ENCODE results near the gene DNAAF5. TPM values are rescaled to one million over a fixed set of nuclear protein-coding genes. Genes with fewer than 3 reads are reported as not detected.
"Not testable (repeated sequence)": the region's sequence is repeated elsewhere in the genome, so short reads cannot be mapped to it uniquely, and the experiment has no call there.

Gene DNAAF5
- total RNA-seq, 1 donor from 2014 or later: 12.1 TPM

GRCh38 chr7:729140-730000 lies 2.9 kb downstream of the DNAAF5 start:
- no peak for DNase-seq (ENCODE audit: low read depth in 2 of 2)

- DNase-seq (ENCODE audit: low read depth in 2 of 2): peak; percentile 28 to 43
Measured at GRCh38 chr7:730501-731439, 4.3 kb downstream of the DNAAF5 start.

- DNase-seq (ENCODE audit: low read depth in 2 of 2): no peak
Measured at GRCh38 chr7:731440-732085, 5.1 kb downstream of the DNAAF5 start.

GRCh38 chr7:732094-732541 lies 5.6 kb downstream of the DNAAF5 start:
- DNase-seq (ENCODE audit: low read depth in 2 of 2): peak; percentile 54 to 91

DNA sequence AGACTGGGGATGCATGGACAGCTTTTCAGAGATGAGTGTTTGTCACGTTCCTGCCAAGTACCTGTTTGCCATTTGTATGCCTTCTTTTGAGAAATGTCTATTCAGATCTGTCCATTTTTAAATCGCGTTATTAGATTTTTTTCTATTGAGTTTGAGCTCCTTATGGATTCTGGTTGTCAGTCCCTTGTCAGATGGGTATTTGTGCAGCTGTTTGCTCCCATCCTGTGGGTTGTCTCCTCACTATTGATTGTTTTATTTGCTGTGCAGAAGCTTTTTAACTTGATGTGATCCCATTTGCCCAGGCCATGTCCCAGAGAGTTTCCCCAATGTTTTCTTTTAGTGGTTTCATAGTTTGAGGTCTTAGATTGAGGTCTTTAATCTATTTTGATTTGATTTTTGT lies 6.1 kb downstream of the DNAAF5 start:
- no peak for DNase-seq (ENCODE audit: low read depth in 2 of 2)

DNA sequence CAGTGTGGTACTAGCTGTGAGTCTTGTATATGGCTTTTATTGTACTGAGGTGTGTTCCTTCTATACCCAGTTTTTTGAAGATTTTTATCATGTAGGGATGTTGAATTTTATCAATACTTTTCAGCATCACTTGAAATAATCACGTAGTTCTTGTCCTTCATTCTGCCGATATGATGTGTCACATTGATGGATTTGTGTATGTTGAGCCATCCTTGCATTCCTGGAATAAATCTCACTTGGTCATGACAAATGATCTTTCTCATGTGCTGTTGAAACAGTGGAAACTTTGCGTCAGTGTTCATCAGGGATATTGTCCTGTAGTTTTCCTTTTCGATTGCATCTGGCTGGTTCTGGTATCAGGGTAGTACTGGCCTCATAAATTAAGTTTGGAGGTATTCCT lies 7.7 kb downstream of the DNAAF5 start:
- no peak for DNase-seq (ENCODE audit: low read depth in 2 of 2)

GRCh38 chr7:734808-735207 lies 8.3 kb downstream of the DNAAF5 start:
- no peak for DNase-seq (ENCODE audit: low read depth in 2 of 2)

DNA sequence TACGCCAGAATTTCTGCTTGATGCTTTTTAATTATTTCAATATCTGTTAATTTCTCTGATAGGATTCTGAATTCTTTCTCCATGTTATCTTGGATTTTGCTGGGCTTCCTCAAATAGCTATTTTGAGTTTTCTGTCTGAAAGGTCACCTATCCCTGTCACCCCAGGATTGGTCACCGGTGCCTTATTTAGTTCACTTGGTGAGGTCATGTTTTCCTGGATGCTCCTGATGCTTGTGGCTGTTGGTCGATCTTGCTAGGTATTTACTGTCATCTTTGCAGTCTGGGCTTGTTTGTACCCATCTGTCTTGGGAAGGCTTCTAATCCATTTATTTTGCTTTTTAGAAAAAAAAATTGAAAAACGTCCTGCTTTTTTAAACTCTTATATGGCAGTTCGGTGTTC lies 11.7 kb downstream of the DNAAF5 start:
- DNase-seq (ENCODE audit: low read depth in 2 of 2): no peak

GRCh38 chr7:738723-739454 lies 12.4 kb downstream of the DNAAF5 start:
- DNase-seq (ENCODE audit: low read depth in 2 of 2): no peak

DNA sequence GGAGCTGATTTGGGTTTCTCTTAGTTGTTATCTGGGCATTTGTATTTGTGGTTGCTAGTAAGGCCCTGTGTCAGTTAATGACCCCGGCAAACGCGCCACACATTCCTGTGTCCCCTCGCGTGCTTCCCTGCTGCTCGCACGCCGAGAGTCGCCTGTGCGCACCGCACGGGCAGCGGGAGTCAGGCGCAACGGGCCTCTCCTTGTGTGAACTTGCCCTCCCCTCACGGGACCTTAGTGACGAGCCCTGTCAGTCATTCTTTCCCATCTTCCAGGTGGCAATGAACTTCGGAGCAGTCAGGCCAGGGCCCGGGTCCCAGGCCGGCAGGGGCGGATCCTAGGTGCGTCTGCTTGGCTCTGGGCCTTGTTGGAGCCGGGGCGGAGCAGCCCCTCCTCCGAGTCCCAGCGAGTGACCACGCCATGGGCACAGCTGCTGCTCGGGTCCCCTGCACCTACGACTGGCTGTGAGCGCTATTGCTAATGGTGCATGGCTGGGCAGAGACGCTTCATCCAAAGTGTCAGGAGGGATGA lies 13.0 kb downstream of the DNAAF5 start:
- DNase-seq (ENCODE audit: low read depth in 2 of 2): no peak

DNA sequence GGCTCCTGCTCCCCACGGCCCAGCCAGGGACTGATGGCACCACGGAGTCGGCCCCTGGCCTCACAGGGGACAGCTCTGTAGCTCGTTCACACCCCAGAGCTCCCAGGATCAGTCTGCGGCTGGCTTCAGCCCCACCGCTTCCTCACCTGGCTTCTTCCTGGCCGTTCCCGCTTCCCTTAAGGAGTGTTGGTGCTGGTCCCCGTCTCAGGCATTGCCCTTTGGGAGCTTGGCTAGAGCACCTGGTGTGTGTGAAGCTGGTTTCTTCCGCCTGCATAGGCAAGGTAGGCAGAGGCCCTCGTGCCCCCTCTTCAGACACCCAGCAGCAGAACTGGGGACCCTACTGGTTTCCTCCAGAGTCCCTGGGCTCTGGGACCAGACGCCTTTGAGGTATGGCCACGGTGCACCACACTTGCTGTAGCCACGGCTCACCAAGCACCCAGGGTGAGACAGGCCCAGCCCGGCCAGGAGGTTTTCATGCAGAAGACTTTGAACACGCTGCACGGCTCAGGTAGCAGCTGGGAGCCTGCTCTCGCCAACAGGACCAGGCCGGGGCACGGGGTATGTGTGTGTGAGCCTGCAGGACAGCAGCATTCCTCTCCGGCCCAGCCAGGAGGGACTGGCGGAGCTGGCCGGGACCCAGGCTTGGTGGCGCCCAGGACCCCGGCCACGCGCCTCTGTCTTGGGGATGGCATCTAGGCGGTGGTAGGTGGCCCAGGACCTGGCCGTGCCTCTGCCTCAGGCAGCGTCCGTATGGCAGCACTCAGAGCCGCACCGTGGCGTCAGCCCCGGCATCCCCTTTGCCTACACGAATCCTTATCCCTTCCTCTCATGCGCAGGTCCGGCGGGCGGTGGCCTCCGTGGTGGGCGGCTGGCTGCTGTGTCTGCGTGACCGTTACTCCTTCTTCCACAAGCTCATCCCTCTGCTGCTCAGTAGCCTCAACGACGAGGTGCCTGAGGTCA lies 13.8 kb downstream of the DNAAF5 start:
- no peak for DNase-seq (ENCODE audit: low read depth in 2 of 2)

DNA sequence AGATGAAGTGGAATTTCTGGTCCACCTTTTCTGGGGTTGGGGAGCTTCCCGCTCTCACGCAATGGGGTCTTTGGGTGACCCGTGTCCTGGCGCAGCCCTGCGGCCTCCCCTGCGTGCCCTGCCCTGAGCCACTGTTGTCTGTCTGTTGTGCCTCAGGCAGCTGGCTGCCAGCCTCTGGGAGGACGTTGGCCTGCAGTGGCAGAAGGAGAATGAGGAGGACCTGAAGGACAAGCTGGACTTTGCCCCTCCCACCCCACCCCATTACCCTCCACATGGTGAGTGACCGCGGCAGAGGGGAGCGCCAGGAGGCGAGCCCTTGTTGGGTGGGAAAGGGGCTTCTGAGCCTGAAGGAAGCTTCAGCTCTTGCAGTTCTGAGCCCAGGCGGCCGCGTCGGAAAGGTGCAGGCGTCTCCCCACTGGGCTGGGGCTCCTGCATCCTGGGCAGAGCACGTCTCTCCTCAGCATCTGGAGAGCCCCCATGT lies 14.7 kb downstream of the DNAAF5 start:
- DNase-seq (ENCODE audit: low read depth in 2 of 2): no peak

- DNase-seq (ENCODE audit: low read depth in 2 of 2): no peak
Measured at GRCh38 chr7:741850-742249, 15.4 kb downstream of the DNAAF5 start.

- DNase-seq (ENCODE audit: low read depth in 2 of 2): no peak
Measured at GRCh38 chr7:742791-743190, 16.3 kb downstream of the DNAAF5 start.

DNA sequence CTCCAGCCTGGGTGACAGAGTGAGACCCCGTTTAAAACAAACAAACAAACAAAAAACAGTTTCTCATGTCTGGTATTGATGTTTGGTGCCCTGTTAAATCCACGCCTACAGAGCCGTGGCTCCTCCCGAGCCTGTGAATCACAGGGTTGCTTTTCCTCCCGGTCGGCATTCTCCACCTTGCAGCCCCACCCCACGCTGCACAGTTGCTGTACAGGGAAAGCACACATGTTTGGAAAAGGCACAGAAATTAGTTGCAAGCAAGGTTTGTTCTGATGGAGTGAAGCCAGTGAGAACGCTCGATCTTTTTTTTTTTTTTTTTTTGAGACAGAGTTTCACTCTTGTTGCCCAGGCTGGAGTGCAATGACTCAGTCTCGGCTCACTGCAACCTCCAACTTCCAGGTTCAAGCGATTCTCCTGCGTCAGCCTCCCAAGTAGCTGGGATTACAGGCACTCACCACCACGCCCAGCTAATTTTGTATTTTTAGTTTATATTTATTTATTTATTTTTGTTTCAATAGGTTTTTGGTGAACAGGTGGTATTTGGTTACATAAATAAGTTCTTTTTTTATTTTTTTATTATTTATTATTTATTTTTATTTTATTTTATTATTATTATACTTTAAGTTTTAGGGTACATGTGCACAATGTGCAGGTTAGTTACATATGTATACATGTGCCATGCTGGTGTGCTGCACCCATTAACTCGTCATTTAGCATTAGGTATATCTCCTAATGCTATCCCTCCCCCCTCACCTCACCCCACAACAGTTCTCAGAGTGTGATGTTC lies 17.0 kb downstream of the DNAAF5 start:
- peak in 1 of 2 donors; percentile 51 for DNase-seq (ENCODE audit: low read depth in 2 of 2)

DNA sequence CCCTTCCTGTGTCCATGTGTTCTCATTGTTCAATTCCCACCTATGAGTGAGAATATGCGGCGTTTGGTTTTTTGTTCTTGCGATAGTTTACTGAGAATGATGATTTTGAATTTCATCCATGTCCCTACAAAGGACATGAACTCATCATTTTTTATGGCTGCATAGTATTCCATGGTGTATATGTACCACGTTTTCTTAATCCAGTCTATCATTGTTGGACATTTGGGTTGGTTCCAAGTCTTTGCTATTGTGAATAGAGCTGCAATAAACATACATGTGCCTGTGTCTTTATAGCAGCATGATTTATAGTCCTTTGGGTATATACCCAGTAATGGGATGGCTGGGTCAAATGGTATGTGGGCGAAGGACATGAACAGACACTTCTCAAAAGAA lies 17.6 kb downstream of the DNAAF5 start:
- not testable (repeated sequence) for DNase-seq (ENCODE audit: low read depth in 2 of 2)

- no peak for DNase-seq (ENCODE audit: low read depth in 2 of 2)
Measured at GRCh38 chr7:744854-745430, 18.4 kb downstream of the DNAAF5 start.

DNA sequence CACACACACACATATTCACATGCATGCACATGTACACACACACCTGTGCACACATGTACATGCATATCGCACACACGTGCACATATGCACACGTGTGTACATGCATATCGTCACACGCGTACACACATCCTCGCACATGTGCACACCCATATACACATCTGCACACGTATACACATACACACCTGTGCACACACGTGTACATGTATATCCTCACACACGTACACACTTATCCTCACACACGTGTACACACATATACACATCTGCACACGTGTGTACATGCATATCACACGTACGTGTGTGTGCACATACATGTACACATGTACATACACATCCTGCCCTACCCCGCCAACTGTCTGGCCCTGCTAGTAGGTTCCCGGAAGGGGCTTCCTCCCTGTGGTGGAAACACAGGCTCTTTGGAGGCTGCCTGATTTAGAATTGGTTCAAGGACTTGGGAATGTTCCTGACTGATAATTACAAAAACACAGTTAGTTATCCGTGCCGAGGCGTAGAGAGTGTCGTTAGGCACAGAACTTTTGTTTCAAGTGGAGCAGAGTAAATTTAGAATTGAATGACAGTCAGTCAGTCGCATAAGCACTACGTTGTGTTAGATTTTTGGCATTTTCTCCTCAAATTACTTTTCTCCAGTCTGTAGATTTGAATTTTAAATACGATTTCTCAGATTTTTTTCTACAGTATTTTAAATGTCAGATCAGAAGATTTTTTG lies 19.1 kb downstream of the DNAAF5 start:
- DNase-seq (ENCODE audit: low read depth in 2 of 2): no peak

All from lung microvascular endothelial cell (primary cell).